Choroid plexus epithelial cell (primary cell): ENCODE results near the gene CCL11.

Experiments used
- DNase-seq: peaks from one replicate; pipeline ENCODE4 v3.0.0-alpha.2; 2010; ENCODE audit warnings: low read depth
- H3K4me3 ChIP-seq: 2 replicates; pipeline ENCODE4 v1.5.1; 2011; ENCODE audit warnings: low read depth, mild to moderate bottlenecking, control low read depth, low read length, moderate library complexity
- TF ChIP-seq, protein P1 (sequence below): conservative IDR thresholded peaks from 2 replicates; pipeline ENCODE4 v1.5.1; 2011; ENCODE audit warnings: low read depth, mild to moderate bottlenecking, control low read depth, inconsistent platforms, low read length, moderate library complexity

Gene CCL11

DNA sequence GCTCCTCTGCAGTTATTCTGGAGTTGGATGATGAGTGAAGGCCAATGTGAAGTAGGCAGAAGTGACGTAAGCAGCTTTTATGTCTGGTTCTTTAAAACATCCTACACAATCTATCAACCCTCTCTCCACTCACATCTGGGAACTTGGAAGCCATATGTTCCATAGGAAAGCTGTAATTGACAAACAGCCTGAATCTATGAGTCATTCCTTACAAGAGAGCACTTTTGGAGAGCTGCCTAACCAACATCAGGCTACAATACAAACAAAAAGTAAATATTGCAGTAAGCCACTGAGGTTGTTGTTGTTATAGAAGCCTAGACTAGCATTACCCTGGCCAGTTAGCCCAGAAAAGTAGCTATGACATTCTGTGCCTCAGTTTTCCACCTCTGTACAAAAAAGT is 9.7 kb upstream of the CCL11 start:
- H3K4me3 ChIP-seq = no peak overlapping the region
- TF ChIP-seq, protein P1, sequence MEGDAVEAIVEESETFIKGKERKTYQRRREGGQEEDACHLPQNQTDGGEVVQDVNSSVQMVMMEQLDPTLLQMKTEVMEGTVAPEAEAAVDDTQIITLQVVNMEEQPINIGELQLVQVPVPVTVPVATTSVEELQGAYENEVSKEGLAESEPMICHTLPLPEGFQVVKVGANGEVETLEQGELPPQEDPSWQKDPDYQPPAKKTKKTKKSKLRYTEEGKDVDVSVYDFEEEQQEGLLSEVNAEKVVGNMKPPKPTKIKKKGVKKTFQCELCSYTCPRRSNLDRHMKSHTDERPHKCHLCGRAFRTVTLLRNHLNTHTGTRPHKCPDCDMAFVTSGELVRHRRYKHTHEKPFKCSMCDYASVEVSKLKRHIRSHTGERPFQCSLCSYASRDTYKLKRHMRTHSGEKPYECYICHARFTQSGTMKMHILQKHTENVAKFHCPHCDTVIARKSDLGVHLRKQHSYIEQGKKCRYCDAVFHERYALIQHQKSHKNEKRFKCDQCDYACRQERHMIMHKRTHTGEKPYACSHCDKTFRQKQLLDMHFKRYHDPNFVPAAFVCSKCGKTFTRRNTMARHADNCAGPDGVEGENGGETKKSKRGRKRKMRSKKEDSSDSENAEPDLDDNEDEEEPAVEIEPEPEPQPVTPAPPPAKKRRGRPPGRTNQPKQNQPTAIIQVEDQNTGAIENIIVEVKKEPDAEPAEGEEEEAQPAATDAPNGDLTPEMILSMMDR = no peak
- DNase-seq = peak; percentile 89

DNA sequence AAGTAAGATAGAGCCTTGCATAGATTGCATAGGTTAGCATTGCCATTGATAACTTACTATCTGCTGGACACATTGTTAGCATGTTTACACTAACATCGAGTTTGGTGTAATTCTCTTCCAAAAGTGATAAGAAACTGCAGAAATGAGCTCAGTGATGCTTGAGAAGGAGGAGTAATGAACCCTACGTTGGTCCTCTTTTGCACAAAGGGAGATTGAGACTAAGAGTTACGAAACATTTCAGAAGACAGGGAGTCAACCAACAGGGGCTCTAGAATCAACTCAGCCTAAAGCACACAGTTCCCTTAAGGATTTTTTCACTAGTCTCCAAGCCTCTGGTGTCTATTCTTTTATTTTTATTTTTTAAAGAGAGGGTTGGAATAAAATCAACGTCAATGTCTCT is 8.7 kb upstream of the CCL11 start:
- no peak overlapping the region for H3K4me3 ChIP-seq
- no peak for DNase-seq
- TF ChIP-seq, protein P1 = no peak

DNA sequence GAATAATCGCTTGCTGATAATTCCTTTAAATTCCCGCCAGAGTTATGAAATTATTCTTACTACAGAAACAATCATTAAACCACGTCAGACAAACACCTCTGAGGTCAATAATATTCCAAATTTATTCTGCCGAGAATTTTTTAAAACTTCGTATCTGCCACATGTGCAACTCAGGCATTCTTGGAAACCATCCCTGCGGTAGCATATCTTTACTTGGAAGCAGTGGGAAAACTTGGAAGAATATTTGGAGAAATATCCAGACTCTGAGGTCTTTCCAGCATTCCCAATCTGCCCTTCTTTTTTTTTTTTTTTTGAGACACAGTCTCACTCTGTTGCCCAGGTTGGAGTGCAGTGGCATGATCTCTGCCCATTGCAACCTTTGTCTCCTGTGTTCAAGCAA is 2.0 kb upstream of the CCL11 start:
- DNase-seq = no peak
- H3K4me3 ChIP-seq = no peak overlapping the region
- TF ChIP-seq, protein P1 = no peak

DNA sequence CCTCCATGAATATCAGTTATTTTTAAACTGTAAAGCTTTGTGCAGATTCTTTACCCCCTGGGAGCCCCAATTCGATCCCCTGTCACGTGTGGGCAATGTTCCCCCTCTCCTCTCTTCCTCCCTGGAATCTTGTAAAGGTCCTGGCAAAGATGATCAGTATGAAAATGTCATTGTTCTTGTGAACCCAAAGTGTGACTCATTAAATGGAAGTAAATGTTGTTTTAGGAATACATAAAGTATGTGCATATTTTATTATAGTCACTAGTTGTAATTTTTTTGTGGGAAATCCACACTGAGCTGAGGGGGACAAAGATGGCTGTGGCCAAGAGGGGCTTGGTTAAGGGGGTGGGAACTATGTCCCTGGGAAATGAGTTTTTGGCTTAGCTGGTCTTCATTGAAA is 2.3 kb downstream of the CCL11 start:
- H3K4me3 ChIP-seq = no peak overlapping the region
- no peak for DNase-seq
- TF ChIP-seq, protein P1 = no peak

DNA sequence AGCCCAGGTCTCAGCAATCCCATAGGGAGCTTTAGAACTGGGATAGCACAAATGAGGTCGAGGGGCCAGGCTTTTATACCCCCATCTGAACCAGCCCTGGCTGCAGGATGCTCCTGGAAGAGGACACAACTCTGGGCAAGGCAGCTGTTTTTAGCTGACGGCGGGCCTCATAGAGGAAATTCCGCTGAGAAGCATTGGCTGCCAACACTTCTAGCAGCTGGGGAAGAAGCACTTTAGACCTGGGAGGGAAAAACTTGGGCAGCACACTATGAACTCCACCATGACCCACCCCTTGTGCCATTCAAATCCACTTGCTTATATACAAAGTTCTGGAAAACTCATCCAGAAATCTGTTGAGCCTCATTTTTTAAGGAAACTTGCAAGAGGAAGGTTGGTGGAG is 5.0 kb downstream of the CCL11 start:
- TF ChIP-seq, protein P1 = no peak
- no peak overlapping the region for H3K4me3 ChIP-seq
- DNase-seq = no peak

DNA sequence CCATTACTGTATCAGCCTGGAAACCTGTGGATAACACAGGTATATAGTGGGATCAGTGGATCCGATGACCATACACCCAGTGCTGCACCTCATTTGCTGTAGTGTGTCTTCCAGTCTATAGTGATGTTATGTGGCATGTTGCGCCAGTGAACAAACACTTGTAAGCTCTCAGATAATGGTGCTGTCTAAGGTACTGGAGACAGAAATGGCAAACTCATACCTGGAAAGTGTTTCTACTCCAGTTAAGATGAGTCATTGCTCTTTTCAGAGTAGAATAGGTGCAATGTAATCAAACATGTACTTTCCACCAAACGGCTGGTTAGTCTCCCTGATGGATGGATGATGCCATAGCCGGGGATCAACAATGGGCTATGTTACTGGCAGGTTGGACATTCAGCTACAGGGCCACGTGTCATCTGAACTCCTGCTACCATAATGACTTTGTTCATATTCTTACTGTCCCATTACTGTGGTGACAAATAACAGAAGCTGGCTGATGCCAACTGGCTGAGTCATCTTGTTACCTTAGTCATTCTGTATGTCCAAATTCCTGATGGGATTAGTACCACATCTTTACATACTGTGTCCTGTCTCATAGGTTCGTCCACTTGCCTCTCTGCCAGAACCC is 6.3 kb downstream of the CCL11 start:
- no peak for DNase-seq
- no peak overlapping the region for H3K4me3 ChIP-seq
- TF ChIP-seq, protein P1 = no peak

DNA sequence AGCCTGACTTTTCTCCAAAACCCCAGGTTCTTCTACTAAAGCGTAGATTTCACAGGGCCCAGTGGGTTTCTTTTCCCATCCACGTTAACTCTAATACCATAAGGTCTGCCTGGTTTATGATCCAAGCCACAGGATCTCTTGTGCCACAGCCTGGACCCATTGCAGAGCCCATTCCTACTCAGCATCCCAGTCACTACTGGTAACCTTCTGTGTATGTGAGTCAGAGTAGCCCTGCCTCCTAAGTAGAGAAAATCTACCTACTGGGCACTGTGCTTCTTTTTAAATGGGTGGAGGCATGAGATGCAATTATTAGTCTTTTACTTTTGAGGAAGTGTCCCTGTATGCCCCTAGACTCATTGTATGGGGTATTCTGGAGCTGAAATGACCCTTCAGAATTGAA is 13.5 kb downstream of the CCL11 start:
- no peak overlapping the region for H3K4me3 ChIP-seq
- DNase-seq = no peak
- TF ChIP-seq, protein P1 = no peak
